ENCODE measurements around the gene UBE2F. TPM values are rescaled to one million over a fixed set of nuclear protein-coding genes. Genes with fewer than 3 reads are reported as not detected.

The UBE2F gene
- total and polyA plus RNA-seq, 2 of the 4 experiments (the other 2 are of a cell fraction) = 44.6 to 59.8 TPM

- POLR2A ChIA-PET (ENCODE audit: unreplicated experiment) = no interaction called here
- dilution Hi-C loops (cut with HindIII; ENCODE audit: low sequenced_read_pairs, unreplicated experiment) (no loop called here), in situ Hi-C loops (cut with MboI; ENCODE audit: low sequenced_read_pairs) (no loop called here), intact Hi-C loops (cut with micrococcal nuclease) (no loop called here)
- no peak overlapping the region for H3K4me2 ChIP-seq (ENCODE audit: low read depth, low read length)
- no peak overlapping the region for H3K4ac ChIP-seq (ENCODE audit: low read depth, low read length)
- TF ChIP-seq MAZ (IDR thresholded peaks at IDR 0.05; ENCODE audit: borderline replicate concordance, low read depth, low read length) = no peak
- TF ChIP-seq MXI1 (IDR thresholded peaks at IDR 0.05; ENCODE audit: borderline replicate concordance, low read depth, low read length) = no peak
- no peak for TF ChIP-seq NFE2L2 (IDR thresholded peaks at IDR 0.05; ENCODE audit: low read depth, low read length)
- no peak for TF ChIP-seq POLR2A (IDR thresholded peaks at IDR 0.05; ENCODE audit: low read depth, low read length)
- TF ChIP-seq RFX5 (IDR thresholded peaks at IDR 0.05; ENCODE audit: low read depth, low read length) = no peak
- no peak for TF ChIP-seq BHLHE40 (IDR thresholded peaks at IDR 0.05; ENCODE audit: low read depth, low read length)
- no peak for TF ChIP-seq RAD21 (IDR thresholded peaks at IDR 0.05; ENCODE audit: low read length)
- TF ChIP-seq CHD1 (IDR thresholded peaks at IDR 0.05; ENCODE audit: low read depth, low read length) = no peak
- no peak for TF ChIP-seq RCOR1 (IDR thresholded peaks at IDR 0.05; ENCODE audit: insufficient replicate concordance, low read length)
- no peak for TF ChIP-seq SMC3 (IDR thresholded peaks at IDR 0.05; ENCODE audit: low read depth, low read length)
- TF ChIP-seq CEBPB (IDR thresholded peaks at IDR 0.05; ENCODE audit: low read depth, low read length) = no peak
- no peak for TF ChIP-seq MAFK (IDR thresholded peaks at IDR 0.05; ENCODE audit: low read depth, low read length)
- TF ChIP-seq, protein P1, sequence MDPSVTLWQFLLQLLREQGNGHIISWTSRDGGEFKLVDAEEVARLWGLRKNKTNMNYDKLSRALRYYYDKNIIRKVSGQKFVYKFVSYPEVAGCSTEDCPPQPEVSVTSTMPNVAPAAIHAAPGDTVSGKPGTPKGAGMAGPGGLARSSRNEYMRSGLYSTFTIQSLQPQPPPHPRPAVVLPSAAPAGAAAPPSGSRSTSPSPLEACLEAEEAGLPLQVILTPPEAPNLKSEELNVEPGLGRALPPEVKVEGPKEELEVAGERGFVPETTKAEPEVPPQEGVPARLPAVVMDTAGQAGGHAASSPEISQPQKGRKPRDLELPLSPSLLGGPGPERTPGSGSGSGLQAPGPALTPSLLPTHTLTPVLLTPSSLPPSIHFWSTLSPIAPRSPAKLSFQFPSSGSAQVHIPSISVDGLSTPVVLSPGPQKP (IDR thresholded peaks at IDR 0.05; ENCODE audit: borderline replicate concordance, low read depth, low read length) = no peak
- no peak for TF ChIP-seq USF2 (IDR thresholded peaks at IDR 0.05; ENCODE audit: low read depth, low read length)
- TF ChIP-seq FOS (IDR thresholded peaks at IDR 0.05; ENCODE audit: low read depth, low read length) = no peak
- TF ChIP-seq, protein P2, sequence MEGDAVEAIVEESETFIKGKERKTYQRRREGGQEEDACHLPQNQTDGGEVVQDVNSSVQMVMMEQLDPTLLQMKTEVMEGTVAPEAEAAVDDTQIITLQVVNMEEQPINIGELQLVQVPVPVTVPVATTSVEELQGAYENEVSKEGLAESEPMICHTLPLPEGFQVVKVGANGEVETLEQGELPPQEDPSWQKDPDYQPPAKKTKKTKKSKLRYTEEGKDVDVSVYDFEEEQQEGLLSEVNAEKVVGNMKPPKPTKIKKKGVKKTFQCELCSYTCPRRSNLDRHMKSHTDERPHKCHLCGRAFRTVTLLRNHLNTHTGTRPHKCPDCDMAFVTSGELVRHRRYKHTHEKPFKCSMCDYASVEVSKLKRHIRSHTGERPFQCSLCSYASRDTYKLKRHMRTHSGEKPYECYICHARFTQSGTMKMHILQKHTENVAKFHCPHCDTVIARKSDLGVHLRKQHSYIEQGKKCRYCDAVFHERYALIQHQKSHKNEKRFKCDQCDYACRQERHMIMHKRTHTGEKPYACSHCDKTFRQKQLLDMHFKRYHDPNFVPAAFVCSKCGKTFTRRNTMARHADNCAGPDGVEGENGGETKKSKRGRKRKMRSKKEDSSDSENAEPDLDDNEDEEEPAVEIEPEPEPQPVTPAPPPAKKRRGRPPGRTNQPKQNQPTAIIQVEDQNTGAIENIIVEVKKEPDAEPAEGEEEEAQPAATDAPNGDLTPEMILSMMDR (conservative IDR thresholded peaks at IDR 0.05; ENCODE audit: low read depth, low read length) = no peak
- no peaks in the 10 kb centered on the region for H3K79me1 ChIP-seq (ENCODE audit: low read depth in 1 of 2, low read length in 2 of 2)
- H2BK120ac ChIP-seq (ENCODE audit: low read depth, low read length) = no peak overlapping the region
- ATAC-seq (ENCODE audit: low read depth) (no peak), DNase-seq (no peak)
- H2AFZ ChIP-seq (replicated peaks; ENCODE audit: low read length, poor library complexity) = no peak overlapping the region
- H3K56ac ChIP-seq (ENCODE audit: extremely low read depth, insufficient read depth, low read length) = no peak overlapping the region
- no peak overlapping the region for H4K8ac ChIP-seq (ENCODE audit: low read depth in 2 of 2, low read length in 2 of 2)
- H2AK5ac ChIP-seq (ENCODE audit: low read depth, low read length) = no peak overlapping the region
- H3K23ac ChIP-seq (ENCODE audit: low read depth, low read length) = no peak overlapping the region
- H4K91ac ChIP-seq (ENCODE audit: insufficient read depth, low read depth, low read length) = no peak overlapping the region
- H3K27ac ChIP-seq (ENCODE audit: insufficient read depth, low read length) = no peak overlapping the region
- no peak overlapping the region for H3K14ac ChIP-seq (replicated peaks; ENCODE audit: low read depth, low read length)
- H3K9me3 ChIP-seq (ENCODE audit: control insufficient read depth, insufficient read depth, low read length) = no peaks in the 10 kb centered on the region
- peaks cover 19% of the 10 kb centered on the region for H3K36me3 ChIP-seq (ENCODE audit: control insufficient read depth, insufficient read depth, low read length)
- H3K27me3 ChIP-seq (ENCODE audit: control insufficient read depth, insufficient read depth, low read length) = no peaks in the 10 kb centered on the region
- BruUV-seq (replicated peaks) = no TSS peak
- CTCF ChIA-PET = interaction anchor here (0.7 to 0.9 kb wide), 3 partner anchors 25 to 272 kb away, joined by 3 to 4 read pairs (median 3); no protein-coding TSS in a partner anchor
- no CpG with 5 or more reads among the region's 2 CpGs for WGBS, 2 experiments (ENCODE audit: extremely low coverage in 2 of 2, insufficient read length in 1 of 2)
- no peak overlapping the region for H2BK15ac ChIP-seq (ENCODE audit: low read depth, low read length)
- H3K18ac ChIP-seq (ENCODE audit: low read depth, low read length) = no peak overlapping the region
- peaks cover 3% of the 10 kb centered on the region; the same call in 1 of the 2 replicates for H3K9me1 ChIP-seq (ENCODE audit: insufficient read depth, low read length)
- no peak overlapping the region for H2AK9ac ChIP-seq (replicated peaks; ENCODE audit: low read depth, low read length, poor library complexity)
- H2BK20ac ChIP-seq (ENCODE audit: low read depth, low read length) = no peak overlapping the region
- no peak overlapping the region for H2BK5ac ChIP-seq (ENCODE audit: low read depth, low read length, poor library complexity, severe bottlenecking)
- H3K9ac ChIP-seq (ENCODE audit: low read depth, low read length) = no peak overlapping the region
- H4K20me1 ChIP-seq (ENCODE audit: insufficient read depth, low read length) = no peaks in the 10 kb centered on the region
- H3K4me3 ChIP-seq (ENCODE audit: insufficient read depth, low read depth, low read length) = no peak overlapping the region
- H4K5ac ChIP-seq (ENCODE audit: low read depth, low read length) = no peak overlapping the region
- H3K4me1 ChIP-seq (ENCODE audit: control insufficient read depth, insufficient read depth, low read length) = no peaks in the 10 kb centered on the region
Observed at GRCh38 chr2:238087211-238087610, 120.4 kb downstream of the UBE2F start.
